ENCODE data around the gene SSRP1.

DNA sequence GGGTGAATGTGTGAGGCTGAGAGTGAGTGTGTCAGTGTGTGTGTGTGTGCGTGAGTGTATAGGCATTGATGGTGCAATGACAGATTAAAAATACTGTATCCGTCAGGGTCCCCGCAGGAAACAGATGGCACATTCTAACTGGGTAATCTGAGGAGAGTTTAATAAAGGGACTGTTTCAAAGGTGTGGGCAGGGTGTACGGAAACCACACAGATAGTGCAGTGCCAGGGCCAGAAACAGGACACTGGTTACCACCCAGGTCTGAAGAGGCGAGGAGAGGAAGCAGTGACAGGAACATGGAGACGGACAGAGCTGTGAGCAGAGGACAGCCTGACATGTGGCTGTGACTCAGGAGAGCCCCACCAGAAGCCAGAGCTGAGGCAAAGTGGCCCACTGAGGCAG, 19.0 kb upstream of the SSRP1 start:
- TF ChIP-seq POLR2AphosphoS5 (IDR thresholded peaks at IDR 0.05; ENCODE audit: insufficient read depth in 1 of 2, low read depth in 1 of 2) (no peak), CTCF (IDR thresholded peaks at IDR 0.05) (no peak), POLR2A (IDR thresholded peaks at IDR 0.05) (no peak)
